Neuronal stem cell (in vitro differentiated cells): ENCODE measurements around the gene STX11.

Experiments used
- DNase-seq: peaks from one replicate; pipeline ENCODE4 v3.0.0-alpha.2; 2013; ENCODE audit warnings: low spot score
- H2AFZ ChIP-seq: one replicate; pipeline ENCODE4 v1.6.1; 2013; ENCODE audit warnings: mild to moderate bottlenecking, low read length, inconsistent platforms
- H2AK5ac ChIP-seq: 2 replicates; pipeline ENCODE4 v1.6.1; 2013; ENCODE audit warnings: low read depth, mild to moderate bottlenecking, inconsistent platforms, low read length, moderate library complexity, mixed read lengths
- H2BK120ac ChIP-seq: 2 replicates; pipeline ENCODE4 v1.6.1; 2013; ENCODE audit warnings: low read depth, mild to moderate bottlenecking, inconsistent platforms, low read length, moderate library complexity, mixed read lengths
- H2BK12ac ChIP-seq: one replicate; pipeline ENCODE4 v1.6.1; 2013; ENCODE audit warnings: low read length, inconsistent platforms
- H2BK15ac ChIP-seq: 2 replicates; pipeline ENCODE4 v1.6.1; 2013; ENCODE audit warnings: mild to moderate bottlenecking, low read length, inconsistent platforms, mixed read lengths
- H2BK5ac ChIP-seq: one replicate; pipeline ENCODE4 v1.6.1; 2013; ENCODE audit warnings: inconsistent platforms, mild to moderate bottlenecking, low read length, moderate library complexity
- H3K14ac ChIP-seq: one replicate; pipeline ENCODE4 v1.6.1; 2013; ENCODE audit warnings: low read length, inconsistent platforms
- H3K18ac ChIP-seq: 2 replicates; pipeline ENCODE4 v1.6.1; 2013; ENCODE audit warnings: low read length, inconsistent platforms
- H3K23ac ChIP-seq: 2 replicates; pipeline ENCODE4 v1.6.1; 2013; ENCODE audit warnings: low read depth, mild to moderate bottlenecking, mixed read lengths, low read length, inconsistent platforms; ENCODE audit not compliant: poor library complexity
- H3K27ac ChIP-seq: replicated peaks from 3 replicates; pipeline ENCODE4 v1.5.1; 2013; ENCODE audit warnings: low read length, inconsistent platforms
- H3K27me3 ChIP-seq, 3 experiments: 2 replicates each; pipeline ENCODE4 v1.6.1; 2013; ENCODE audit warnings: low read length in 3 of 3, mild to moderate bottlenecking in 2 of 3, inconsistent platforms in 1 of 3, low read depth in 1 of 3, mixed read lengths in 1 of 3, moderate library complexity in 1 of 3; ENCODE audit not compliant: control insufficient read depth in 3 of 3, insufficient read depth in 3 of 3
- H3K36me3 ChIP-seq, 2 donors: replicated peaks in 1 of 2; 2 replicates each; pipeline ENCODE4 v1.6.1; 2013; ENCODE audit warnings: low read length in 2 of 2; ENCODE audit not compliant: control insufficient read depth in 2 of 2, insufficient read depth in 2 of 2
- H3K4ac ChIP-seq: 2 replicates; pipeline ENCODE4 v1.6.1; 2013; ENCODE audit warnings: inconsistent platforms, mild to moderate bottlenecking, low read length, moderate library complexity
- H3K4me1 ChIP-seq, 2 donors: 1 replicate in 1 of 2; 2 replicates in 1 of 2; pipeline ENCODE4 v1.6.1; 2013; ENCODE audit warnings: low read length in 2 of 2, low read depth in 1 of 2; ENCODE audit not compliant: control insufficient read depth in 2 of 2, insufficient read depth in 1 of 2
- H3K4me2 ChIP-seq: one replicate; pipeline ENCODE4 v1.6.1; 2013; ENCODE audit warnings: mild to moderate bottlenecking, low read length, inconsistent platforms; ENCODE audit not compliant: insufficient read depth, poor library complexity, severe bottlenecking
- H3K4me3 ChIP-seq, 2 donors: 2 replicates each; pipeline ENCODE4 v1.5.1; 2013; ENCODE audit warnings: low read length in 2 of 2, mild to moderate bottlenecking in 2 of 2, inconsistent platforms in 1 of 2, moderate library complexity in 1 of 2
- H3K79me1 ChIP-seq: one replicate; pipeline ENCODE4 v1.6.1; 2013; ENCODE audit warnings: low read depth, mild to moderate bottlenecking, inconsistent platforms, low read length, moderate library complexity
- H3K9ac ChIP-seq: one replicate; pipeline ENCODE4 v1.6.1; 2013; ENCODE audit warnings: mild to moderate bottlenecking, low read depth, low read length, inconsistent platforms; ENCODE audit not compliant: poor library complexity
- H3K9me3 ChIP-seq, 2 donors: replicated peaks in 1 of 2; 2 replicates each; pipeline versions ENCODE3 to v1.6.1; 2013; ENCODE audit warnings: low read length in 2 of 2, mild to moderate bottlenecking in 2 of 2, inconsistent platforms in 1 of 2, low read depth in 1 of 2, mixed read lengths in 1 of 2, moderate library complexity in 1 of 2; ENCODE audit not compliant: control insufficient read depth in 2 of 2, insufficient read depth in 1 of 2
- H4K8ac ChIP-seq: one replicate; pipeline ENCODE4 v1.6.1; 2013; ENCODE audit warnings: low read depth, mild to moderate bottlenecking, inconsistent platforms, low read length, moderate library complexity
- H4K91ac ChIP-seq: one replicate; pipeline ENCODE4 v1.6.1; 2013; ENCODE audit warnings: low read length, low read depth, mild to moderate bottlenecking, inconsistent platforms; ENCODE audit not compliant: poor library complexity
- WGBS, 2 donors: extraction: QIAGEN DNeasy Blood & Tissue Kit; methylation state at CpG; one replicate each; pipeline ENCODE4 v1.1.7; 2013; ENCODE audit warnings: missing lambda C conversion rate in 2 of 2, mixed read lengths in 1 of 2; ENCODE audit not compliant: insufficient read length in 2 of 2, insufficient replicate concordance in 1 of 2; ENCODE audit errors: extremely low coverage in 2 of 2; 5-methylcytosine and 5-hydroxymethylcytosine counted together

STX11 gene

GRCh38 chr6:144217797-144218196, 67.5 kb downstream of the STX11 start:
- no peak overlapping the region for H3K4me3 ChIP-seq

GRCh38 chr6:144219056-144219685, 68.9 kb downstream of the STX11 start:
- DNase-seq = no peak
- no peaks in the 10 kb centered on the region for H3K36me3 ChIP-seq

More at GRCh38 chr6:144217797-144218196, 67.5 kb downstream of the STX11 start:
- H3K4ac ChIP-seq = no peak overlapping the region
- no peak overlapping the region for H3K4me2 ChIP-seq
- no peak overlapping the region for H3K9ac ChIP-seq
- peaks cover 0 to 6% of the 10 kb centered on the region in 2 donors for H3K4me1 ChIP-seq
- no peak overlapping the region for H3K14ac ChIP-seq
- no peak overlapping the region for H2BK5ac ChIP-seq
- no peak overlapping the region for H4K8ac ChIP-seq
- H3K27me3 ChIP-seq = peaks cover 0 to 2% (median 0%) of the 10 kb centered on the region in 3 experiments
- H4K91ac ChIP-seq = no peak overlapping the region
- H2AK5ac ChIP-seq = no peak overlapping the region
- H3K9me3 ChIP-seq = peaks cover 3 to 16% of the 10 kb centered on the region in 2 donors
- no peaks in the 10 kb centered on the region for H3K79me1 ChIP-seq
- no peak for DNase-seq
- no peak overlapping the region for H2BK15ac ChIP-seq
- no peaks in the 10 kb centered on the region for H3K36me3 ChIP-seq
- H2BK12ac ChIP-seq = no peak overlapping the region
- no peak overlapping the region for H3K18ac ChIP-seq
- H2BK120ac ChIP-seq = no peak overlapping the region
- no peak overlapping the region for H3K23ac ChIP-seq
- no peak overlapping the region for H3K27ac ChIP-seq
- no peak overlapping the region for H2AFZ ChIP-seq

GRCh38 chr6:144220031-144220790, 69.9 kb downstream of the STX11 start:
- H3K23ac ChIP-seq = no peak overlapping the region
- H2AFZ ChIP-seq = no peak overlapping the region
- H3K27me3 ChIP-seq = no peaks in the 10 kb centered on the region
- H3K4me2 ChIP-seq = no peak overlapping the region
- H3K79me1 ChIP-seq = no peaks in the 10 kb centered on the region
- peaks cover 0 to 7% of the 10 kb centered on the region in 2 donors for H3K9me3 ChIP-seq
- H3K4me1 ChIP-seq = peaks cover 0 to 6% of the 10 kb centered on the region in 2 donors
- no peaks in the 10 kb centered on the region for H3K36me3 ChIP-seq
- no peak overlapping the region for H2BK5ac ChIP-seq
- H3K9ac ChIP-seq = no peak overlapping the region
- H2AK5ac ChIP-seq = no peak overlapping the region
- H3K14ac ChIP-seq = no peak overlapping the region
- no peak overlapping the region for H4K8ac ChIP-seq
- DNase-seq = no peak
- H3K4ac ChIP-seq = no peak overlapping the region
- H2BK120ac ChIP-seq = no peak overlapping the region
- H3K4me3 ChIP-seq = no peak overlapping the region
- no peak overlapping the region for H3K27ac ChIP-seq
- no CpG with 5 or more reads among the region's 5 CpGs for WGBS, 2 donors
- H3K18ac ChIP-seq = no peak overlapping the region
- H2BK12ac ChIP-seq = no peak overlapping the region
- no peak overlapping the region for H4K91ac ChIP-seq
- no peak overlapping the region for H2BK15ac ChIP-seq

More at GRCh38 chr6:144219056-144219685, 68.9 kb downstream of the STX11 start:
- Histone ChIP-seq H2AK5ac (no peak overlapping the region), H3K79me1 (no peaks in the 10 kb centered on the region), H2AFZ (no peak overlapping the region), H3K9ac (no peak overlapping the region), H2BK15ac (no peak overlapping the region), H3K14ac (no peak overlapping the region), H3K4me3 (no peak overlapping the region), H4K91ac (no peak overlapping the region), H3K23ac (no peak overlapping the region), H2BK12ac (no peak overlapping the region), H3K18ac (no peak overlapping the region), H4K8ac (no peak overlapping the region), H3K4ac (no peak overlapping the region), H2BK120ac (no peak overlapping the region), H2BK5ac (no peak overlapping the region), H3K9me3 (peaks cover under 1 to 8% of the 10 kb centered on the region in 2 donors), H3K4me1 (peaks cover 0 to 6% of the 10 kb centered on the region in 2 donors), H3K4me2 (no peak overlapping the region), H3K27me3 (no peaks in the 10 kb centered on the region), H3K27ac (no peak overlapping the region)
- no CpG with 5 or more reads among the region's 3 CpGs for WGBS, 2 donors

- Histone ChIP-seq H3K9me3 (no peaks in the 10 kb centered on the region), H3K27ac (no peak overlapping the region), H3K23ac (no peak overlapping the region), H2AFZ (no peak overlapping the region), H2BK12ac (no peak overlapping the region), H3K18ac (no peak overlapping the region), H3K4me1 (no peaks in the 10 kb centered on the region), H4K91ac (no peak overlapping the region), H2BK15ac (no peak overlapping the region), H3K79me1 (no peaks in the 10 kb centered on the region), H3K14ac (no peak overlapping the region), H3K4me3 (no peak overlapping the region), H3K27me3 (no peaks in the 10 kb centered on the region), H3K9ac (no peak overlapping the region), H3K4ac (no peak overlapping the region), H2BK120ac (no peak overlapping the region), H3K4me2 (no peak overlapping the region), H2BK5ac (no peak overlapping the region), H3K36me3 (no peaks in the 10 kb centered on the region), H2AK5ac (no peak overlapping the region), H4K8ac (no peak overlapping the region)
- no CpG with 5 or more reads among the region's 2 CpGs for WGBS, 2 donors
- DNase-seq = no peak
Observed at GRCh38 chr6:144223686-144224085, 73.4 kb downstream of the STX11 start.
